Natural killer cell (primary cell): Measurements from ENCODE around the gene NAB1. TPM values are rescaled to one million over a fixed set of nuclear protein-coding genes. Genes with fewer than 3 reads are reported as not detected.
"Not testable (repeated sequence)": the region's sequence is repeated elsewhere in the genome, so short reads cannot be mapped to it uniquely, and the experiment has no call there.

Experiments used
- ATAC-seq, 3 donors: fragments of 150-1000 bp in 2 of 3; fragments of 200-7000 bp in 1 of 3; cut with Tn5 transposase; 1 replicate in 1 of 3; 2 replicates in 2 of 3; pipeline ENCODE4 v1.10.0; 2021; ENCODE audit warnings: mild to moderate bottlenecking in 2 of 3, moderate library complexity in 2 of 3
- DNase-seq, 2 donors: peaks; one replicate each; pipeline versions ENCODE4 v3.0.0 to v3.0.0-alpha.2; 2013 to 2021; ENCODE audit warnings: mixed read lengths in 1 of 2
- H3K27ac ChIP-seq: one replicate; pipeline ENCODE4 v1.5.1; 2013; ENCODE audit warnings: mild to moderate bottlenecking, low read length
- H3K27me3 ChIP-seq: one replicate; pipeline ENCODE4 v1.6.1; 2013; ENCODE audit warnings: low read length; ENCODE audit not compliant: control insufficient read depth, insufficient read depth
- H3K36me3 ChIP-seq: one replicate; pipeline ENCODE4 v1.6.1; 2013; ENCODE audit warnings: low read length; ENCODE audit not compliant: control insufficient read depth, insufficient read depth
- H3K4me1 ChIP-seq: one replicate; pipeline ENCODE4 v1.6.1; 2013; ENCODE audit warnings: low read length; ENCODE audit not compliant: control insufficient read depth, insufficient read depth
- H3K4me3 ChIP-seq: one replicate; pipeline ENCODE4 v1.5.1; 2013; ENCODE audit warnings: low read length
- H3K9me3 ChIP-seq: one replicate; pipeline ENCODE4 v1.6.1; 2013; ENCODE audit warnings: low read length; ENCODE audit not compliant: control insufficient read depth, insufficient read depth
- H3K27ac Mint-ChIP-seq, 2 donors: one replicate each; pipeline ENCODE4 v1.8.0; 2022; ENCODE audit warnings: mild to moderate bottlenecking in 2 of 2, mixed read lengths in 2 of 2, moderate library complexity in 1 of 2
- H3K27me3 Mint-ChIP-seq, 2 donors: one replicate each; pipeline ENCODE4 v1.8.0; 2022; ENCODE audit warnings: low read depth in 2 of 2, mixed read lengths in 2 of 2
- H3K36me3 Mint-ChIP-seq: one replicate; pipeline ENCODE4 v1.8.0; 2022; ENCODE audit warnings: mixed read lengths
- H3K4me1 Mint-ChIP-seq, 2 donors: one replicate each; pipeline ENCODE4 v1.8.0; 2022; ENCODE audit warnings: mixed read lengths in 2 of 2
- H3K4me3 Mint-ChIP-seq: one replicate; pipeline ENCODE4 v1.8.0; 2022; ENCODE audit warnings: mild to moderate bottlenecking, moderate library complexity, mixed read lengths
- H3K9me3 Mint-ChIP-seq, 2 donors: one replicate each; pipeline ENCODE4 v1.8.0; 2022; ENCODE audit warnings: mixed read lengths in 2 of 2
- WGBS: methylation state at CpG from one replicate; pipeline ENCODE4 v1.1.7; 2013; ENCODE audit warnings: missing lambda C conversion rate; ENCODE audit not compliant: insufficient coverage; 5-methylcytosine and 5-hydroxymethylcytosine counted together
- intact Hi-C: fragments of 100-400 bp; cut with micrococcal nuclease; formaldehyde crosslinking; loops from one replicate; pipeline ENCODE4 v1.14.2; 2022
- total RNA-seq, 4 donors: library from RNA; stranded (reverse); fragments of 120-200 nt in 1 of 4; gene quantifications; one replicate each; pipeline versions ENCODE4 v1.2.3 to v1.2.4, GENCODE V29; 2013 to 2022
- TF ChIP-seq, protein P1 (sequence below): fragments of 200-600 bp; IDR thresholded peaks from one replicate; pipeline ENCODE4 v1.8.0; 2022; ENCODE audit warnings: antibody characterized with exemption

NAB1 gene
- total RNA-seq, 3 donors from 2014 or later (not counting 1 experiment from before 2014, with no cell fraction given): 31.2 to 42.0 (median 37.8) TPM

DNA sequence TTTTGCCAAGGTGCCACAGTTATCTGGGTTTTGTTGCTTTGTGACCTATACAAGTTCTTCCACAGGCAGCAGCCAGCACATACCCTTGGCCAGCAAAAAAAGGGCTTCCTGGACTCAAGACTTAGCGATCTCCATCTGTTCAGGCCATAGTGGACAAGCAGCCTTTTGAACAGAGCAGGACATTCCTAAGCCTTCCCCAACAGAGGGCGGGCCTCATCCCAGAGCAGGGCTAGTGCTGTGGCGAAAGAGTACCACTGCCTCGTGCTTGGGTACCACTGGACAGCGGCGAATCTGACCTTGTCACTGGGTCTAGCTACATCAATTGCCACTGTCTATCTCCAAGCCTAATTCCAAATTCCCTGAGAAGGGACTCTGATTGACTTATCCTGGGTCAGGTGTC, 56.4 kb downstream of the NAB1 start:
- peak in 1 of 3 donors; percentile 17 for ATAC-seq
- Mint-ChIP-seq H3K4me3 (no peak overlapping the region), H3K27ac (no peak overlapping the region), H3K36me3 (no peaks in the 10 kb centered on the region), H3K9me3 (no peaks in the 10 kb centered on the region), H3K4me1 (no peaks in the 10 kb centered on the region), H3K27me3 (peaks cover 7% of the 10 kb centered on the region in 2 donors)
- no peak overlapping the region for H3K4me3 ChIP-seq
- DNase-seq: no peak
- TF ChIP-seq, protein P1, sequence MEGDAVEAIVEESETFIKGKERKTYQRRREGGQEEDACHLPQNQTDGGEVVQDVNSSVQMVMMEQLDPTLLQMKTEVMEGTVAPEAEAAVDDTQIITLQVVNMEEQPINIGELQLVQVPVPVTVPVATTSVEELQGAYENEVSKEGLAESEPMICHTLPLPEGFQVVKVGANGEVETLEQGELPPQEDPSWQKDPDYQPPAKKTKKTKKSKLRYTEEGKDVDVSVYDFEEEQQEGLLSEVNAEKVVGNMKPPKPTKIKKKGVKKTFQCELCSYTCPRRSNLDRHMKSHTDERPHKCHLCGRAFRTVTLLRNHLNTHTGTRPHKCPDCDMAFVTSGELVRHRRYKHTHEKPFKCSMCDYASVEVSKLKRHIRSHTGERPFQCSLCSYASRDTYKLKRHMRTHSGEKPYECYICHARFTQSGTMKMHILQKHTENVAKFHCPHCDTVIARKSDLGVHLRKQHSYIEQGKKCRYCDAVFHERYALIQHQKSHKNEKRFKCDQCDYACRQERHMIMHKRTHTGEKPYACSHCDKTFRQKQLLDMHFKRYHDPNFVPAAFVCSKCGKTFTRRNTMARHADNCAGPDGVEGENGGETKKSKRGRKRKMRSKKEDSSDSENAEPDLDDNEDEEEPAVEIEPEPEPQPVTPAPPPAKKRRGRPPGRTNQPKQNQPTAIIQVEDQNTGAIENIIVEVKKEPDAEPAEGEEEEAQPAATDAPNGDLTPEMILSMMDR: no peak
- H3K27me3 ChIP-seq: no peaks in the 10 kb centered on the region
- intact Hi-C loops: no loop called here
- H3K4me1 ChIP-seq: no peaks in the 10 kb centered on the region
- no peaks in the 10 kb centered on the region for H3K36me3 ChIP-seq
- no peaks in the 10 kb centered on the region for H3K9me3 ChIP-seq
- no peak overlapping the region for H3K27ac ChIP-seq
- over 99% methylated on average over 6 of the region's 6 CpGs for WGBS

GRCh38 chr2:190707726-190708125, 58.8 kb downstream of the NAB1 start:
- intact Hi-C loops: no loop called here
- Histone ChIP-seq H3K36me3 (no peaks in the 10 kb centered on the region), H3K4me3 (no peak overlapping the region), H3K4me1 (no peaks in the 10 kb centered on the region), H3K9me3 (no peaks in the 10 kb centered on the region), H3K27ac (no peak overlapping the region), H3K27me3 (no peaks in the 10 kb centered on the region)
- TF ChIP-seq, protein P1: no peak
- WGBS: 90% methylated on average over 2 of the region's 2 CpGs
- DNase-seq: no peak
- no peak overlapping the region for H3K27ac Mint-ChIP-seq
- H3K4me3 Mint-ChIP-seq: no peak overlapping the region
- no peaks in the 10 kb centered on the region for H3K4me1 Mint-ChIP-seq
- no peak for ATAC-seq
- H3K9me3 Mint-ChIP-seq: no peaks in the 10 kb centered on the region
- H3K36me3 Mint-ChIP-seq: no peaks in the 10 kb centered on the region
- peaks cover 6 to 7% of the 10 kb centered on the region in 2 donors for H3K27me3 Mint-ChIP-seq

- H3K4me1 ChIP-seq, intact Hi-C loops, H3K9me3 ChIP-seq, H3K27ac ChIP-seq, H3K4me3 Mint-ChIP-seq, H3K27ac Mint-ChIP-seq, ATAC-seq, DNase-seq, H3K9me3 Mint-ChIP-seq, H3K27me3 Mint-ChIP-seq, H3K27me3 ChIP-seq, H3K4me1 Mint-ChIP-seq, H3K4me3 ChIP-seq, H3K36me3 Mint-ChIP-seq, H3K36me3 ChIP-seq: not testable (repeated sequence)
Measured at GRCh38 chr2:190708650-190709049, 59.8 kb downstream of the NAB1 start.

- Mint-ChIP-seq H3K4me1 (no peaks in the 10 kb centered on the region), H3K9me3 (no peaks in the 10 kb centered on the region), H3K36me3 (no peaks in the 10 kb centered on the region), H3K27me3 (peaks cover 0 to 2% of the 10 kb centered on the region in 2 donors), H3K27ac (no peak overlapping the region), H3K4me3 (no peak overlapping the region)
- 88% methylated on average over 4 of the region's 4 CpGs for WGBS
- no peaks in the 10 kb centered on the region for H3K9me3 ChIP-seq
- no peaks in the 10 kb centered on the region for H3K27me3 ChIP-seq
- no peaks in the 10 kb centered on the region for H3K4me1 ChIP-seq
- no peak for DNase-seq
- TF ChIP-seq, protein P1: no peak
- H3K36me3 ChIP-seq: no peaks in the 10 kb centered on the region
- H3K4me3 ChIP-seq: no peak overlapping the region
- no peak for ATAC-seq
- no peak overlapping the region for H3K27ac ChIP-seq
- intact Hi-C loops: no loop called here
Measured at GRCh38 chr2:190711069-190711468, 62.2 kb downstream of the NAB1 start.
